Kidney (tissue), 14 donors: ENCODE measurements around the gene GRIA2. TPM values are rescaled to one million over a fixed set of nuclear protein-coding genes. Genes with fewer than 3 reads are reported as not detected.

Experiments
- DNase-seq, 5 donors: peaks; one replicate each; pipeline ENCODE4 v3.0.0-alpha.2; 2013 to 2020
- FAIRE-seq: peaks from 2 replicates; lab custom pipeline; 2012; peaks lifted over from hg19 to GRCh38; lab: Jason Lieb, UNC
- H3K27ac ChIP-seq, 2 donors: one replicate each; pipeline ENCODE4 v1.7.0; 2013; ENCODE audit warnings: low read depth in 2 of 2, low read length in 2 of 2, inconsistent platforms in 1 of 2
- H3K27me3 ChIP-seq: one replicate; pipeline ENCODE4 v1.7.1; 2013; ENCODE audit warnings: low read length, inconsistent platforms; ENCODE audit not compliant: control insufficient read depth, insufficient read depth
- H3K36me3 ChIP-seq, 3 donors: one replicate each; pipeline versions ENCODE4 v1.7.0 to v1.7.1; 2013; ENCODE audit warnings: low read length in 3 of 3, control low read depth in 1 of 3, inconsistent platforms in 1 of 3; ENCODE audit not compliant: insufficient read depth in 3 of 3, control insufficient read depth in 2 of 3
- H3K4me1 ChIP-seq, 3 donors: one replicate each; pipeline versions ENCODE4 v1.7.0 to v1.7.1; 2013; ENCODE audit warnings: low read length in 3 of 3, inconsistent platforms in 1 of 3, low read depth in 1 of 3; ENCODE audit not compliant: control insufficient read depth in 2 of 3, insufficient read depth in 2 of 3
- H3K4me3 ChIP-seq, 3 donors: one replicate each; pipeline versions ENCODE4 v1.7.0 to v1.8.1; 2013; ENCODE audit warnings: low read length in 3 of 3, control low read depth in 1 of 3, inconsistent platforms in 1 of 3
- H3K9ac ChIP-seq, 3 donors: one replicate each; pipeline versions ENCODE4 v1.7.0 to v1.7.1; 2013; ENCODE audit warnings: low read length in 3 of 3, control low read depth in 1 of 3, inconsistent platforms in 1 of 3
- H3K9me3 ChIP-seq, 3 donors: one replicate each; pipeline versions ENCODE4 v1.7.0 to v1.7.1; 2013; ENCODE audit warnings: low read length in 3 of 3, control low read depth in 1 of 3, inconsistent platforms in 1 of 3; ENCODE audit not compliant: control insufficient read depth in 2 of 3, insufficient read depth in 1 of 3
- CTCF ChIP-seq: IDR thresholded peaks from 3 replicates; pipeline ENCODE4 v1.5.1; 2012; ENCODE audit warnings: mild to moderate bottlenecking, moderate library complexity, borderline replicate concordance; ENCODE audit not compliant: insufficient read depth; ENCODE audit errors: extremely low read depth
- intact Hi-C: fragments of 100-400 bp; cut with DNase I; formaldehyde crosslinking; loops from one replicate; pipeline ENCODE4 v1.11.1; 2022
- polyA plus RNA-seq: library from polyadenylated mRNA; stranded (reverse); fragments of 350-450 nt; fragmentation: Illumina TruSeq; extraction: RNeasy Lipid Tissue Mini Kit (QIAGEN cat#74804); gene quantifications from one replicate; pipeline ENCODE4 v1.2.3, GENCODE V29; 2014; ENCODE audit warnings: low read depth, low replicate concordance; ENCODE audit not compliant: insufficient read depth
- total RNA-seq: library from RNA; stranded (reverse); fragmentation: NEBNext Ultra II Directional; extraction: Animal tissue kit (Norgen Biotek cat#: 25700); gene quantifications from one replicate; pipeline ENCODE4 v1.2.1, GENCODE V29; 2021
- donor health status: control.
- donor health status: control.
- donor health status: control.
- donor health status: control.
- donor health status: control.
- donor health status: DM: yes; HTN: yes; CAD: no.
- donor health status: Normal renal cell carcinoma (clear cell type).

GRIA2 gene
- total and polyA plus RNA-seq, 2 donors from 2014 or later, result 0.54 to 0.80 TPM

GRCh38 chr4:157265281-157265680 lies 44.8 kb downstream of the GRIA2 start:
- H3K36me3 ChIP-seq, result no peaks in the 10 kb centered on the region
- H3K9ac ChIP-seq, result no peak overlapping the region
- intact Hi-C loops, result no loop called here
- no peak for TF ChIP-seq CTCF
- no peak overlapping the region for H3K27ac ChIP-seq
- H3K4me1 ChIP-seq, result no peaks in the 10 kb centered on the region
- peak in 4 of 5 donors; percentile 48 to 83 (median 64) for DNase-seq
- H3K4me3 ChIP-seq, result no peak overlapping the region
- H3K9me3 ChIP-seq, result no peaks in the 10 kb centered on the region
- FAIRE-seq, result no peak
- H3K27me3 ChIP-seq, result no peaks in the 10 kb centered on the region

- no peak overlapping the region for H3K27ac ChIP-seq
- no peak overlapping the region for H3K4me3 ChIP-seq
- DNase-seq, result no peak
- FAIRE-seq, result no peak
- intact Hi-C loops, result no loop called here
- TF ChIP-seq CTCF, result no peak
- no peaks in the 10 kb centered on the region for H3K4me1 ChIP-seq
- no peak overlapping the region for H3K9ac ChIP-seq
- H3K27me3 ChIP-seq, result no peaks in the 10 kb centered on the region
- no peaks in the 10 kb centered on the region for H3K36me3 ChIP-seq
- H3K9me3 ChIP-seq, result no peaks in the 10 kb centered on the region
Observed at GRCh38 chr4:157270108-157270507, 49.6 kb downstream of the GRIA2 start.

- FAIRE-seq (no peak), DNase-seq (no peak)
- TF ChIP-seq CTCF, result no peak
- Histone ChIP-seq H3K36me3 (no peaks in the 10 kb centered on the region), H3K4me1 (no peaks in the 10 kb centered on the region), H3K27ac (no peak overlapping the region), H3K4me3 (no peak overlapping the region), H3K9ac (no peak overlapping the region), H3K9me3 (no peaks in the 10 kb centered on the region), H3K27me3 (no peaks in the 10 kb centered on the region)
- intact Hi-C loops, result no loop called here
Observed at GRCh38 chr4:157270552-157270951, 50.0 kb downstream of the GRIA2 start.
